HG03558 (cell line): Measurements from ENCODE around the gene ITPK1.
"Not testable (repeated sequence)": the region's sequence is repeated elsewhere in the genome, so short reads cannot be mapped to it uniquely, and the experiment has no call there.

ENCODE experiments used
- ATAC-seq: cut with Tn5 transposase; IDR thresholded peaks from one replicate; pipeline ENCODE4 v1.9.1; 2021; ENCODE audit warnings: moderate number of reproducible peaks; ENCODE audit not compliant: unreplicated experiment; ENCODE audit errors: extremely low read depth

The ITPK1 gene

GRCh38 chr14:93132472-93133065, 16.8 kb upstream of the ITPK1 start:
- no peak for ATAC-seq

GRCh38 chr14:93131257-93131820, 15.6 kb upstream of the ITPK1 start:
- not testable (repeated sequence) for ATAC-seq

- ATAC-seq: no peak
These were observed 13.2 kb upstream of the ITPK1 start for GRCh38 chr14:93128725-93129459.

- no peak for ATAC-seq
These were observed 10.4 kb upstream of the ITPK1 start for GRCh38 chr14:93126111-93126510.

GRCh38 chr14:93122826-93123225, 7.1 kb upstream of the ITPK1 start:
- ATAC-seq: no peak

- ATAC-seq: no peak
These were observed 5.5 kb upstream of the ITPK1 start for GRCh38 chr14:93121030-93121834.

GRCh38 chr14:93120517-93120916, 4.8 kb upstream of the ITPK1 start:
- no peak for ATAC-seq

GRCh38 chr14:93116676-93117200, 1.0 kb upstream of the ITPK1 start:
- ATAC-seq: no peak

GRCh38 chr14:93115069-93115820, 480 bp downstream of the ITPK1 start:
- peak; percentile 53 for ATAC-seq

- no peak for ATAC-seq
These were observed 1.0 kb downstream of the ITPK1 start for GRCh38 chr14:93114713-93115068.

GRCh38 chr14:93114068-93114710, 1.5 kb downstream of the ITPK1 start:
- no peak for ATAC-seq

GRCh38 chr14:93113678-93114067, 2.1 kb downstream of the ITPK1 start:
- no peak for ATAC-seq

- peak; percentile 25 for ATAC-seq
These were observed 2.6 kb downstream of the ITPK1 start for GRCh38 chr14:93112891-93113677.

- ATAC-seq: not testable (repeated sequence)
These were observed 4.2 kb downstream of the ITPK1 start for GRCh38 chr14:93111541-93111940.

- ATAC-seq: no peak
These were observed 4.8 kb downstream of the ITPK1 start for GRCh38 chr14:93110856-93111419.

- no peak for ATAC-seq
These were observed 5.9 kb downstream of the ITPK1 start for GRCh38 chr14:93109572-93110481.

GRCh38 chr14:93108105-93108504, 7.6 kb downstream of the ITPK1 start:
- no peak for ATAC-seq
